Sigmoid colon (tissue), 4 donors: ENCODE data around the gene PNO1.

Experiments used
- EP300 ChIP-seq, 4 donors: sonication (generic); formaldehyde crosslinking; IDR thresholded peaks; one replicate each; pipeline ENCODE4 v1.6.1; 2017; ENCODE audit warnings: antibody characterized with exemption in 4 of 4
- POLR2A ChIP-seq, 2 donors: fragments of 450-650 bp; IDR thresholded peaks; one replicate each; pipeline ENCODE4 v1.6.1; 2016; ENCODE audit warnings: antibody characterized with exemption in 2 of 2, mild to moderate bottlenecking in 2 of 2, moderate library complexity in 2 of 2
- POLR2AphosphoS5 ChIP-seq, 4 donors: sonication (generic); formaldehyde crosslinking; IDR thresholded peaks; one replicate each; pipeline ENCODE4 v1.6.1; 2017; ENCODE audit warnings: antibody characterized with exemption in 4 of 4
- TF ChIP-seq, protein P1 (sequence below), 4 experiments: fragments of 450-650 bp in 3 of 4; fragments of 200-600 bp in 1 of 4; IDR thresholded peaks; one replicate each; pipeline ENCODE4 v1.5.1; 2016 to 2019; ENCODE audit warnings: antibody characterized with exemption in 4 of 4, mild to moderate bottlenecking in 3 of 4, moderate library complexity in 2 of 4

DNA sequence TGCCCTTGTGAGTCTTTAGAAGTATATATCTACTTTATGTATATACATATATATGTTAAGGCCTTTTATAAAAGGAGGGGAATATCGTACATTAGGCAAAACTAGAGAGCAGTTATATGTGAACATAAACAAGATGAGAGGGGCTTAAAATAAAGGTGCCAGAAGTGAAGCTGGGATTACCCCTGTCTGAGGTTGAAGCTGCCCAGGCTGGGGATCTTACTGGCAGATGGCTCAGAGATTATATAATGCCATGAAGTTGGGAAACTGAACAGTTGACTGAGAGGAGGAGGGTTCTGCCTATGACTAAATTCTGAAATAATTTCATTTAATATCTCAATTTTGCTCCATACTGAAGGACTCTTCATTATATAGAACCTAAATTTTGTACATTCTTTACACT is 6.0 kb downstream of the PNO1 start:
- TF ChIP-seq POLR2A (IDR thresholded peaks at IDR 0.05) (no peak), EP300 (IDR thresholded peaks at IDR 0.05) (no peak), POLR2AphosphoS5 (IDR thresholded peaks at IDR 0.05) (no peak)
- TF ChIP-seq, protein P1, sequence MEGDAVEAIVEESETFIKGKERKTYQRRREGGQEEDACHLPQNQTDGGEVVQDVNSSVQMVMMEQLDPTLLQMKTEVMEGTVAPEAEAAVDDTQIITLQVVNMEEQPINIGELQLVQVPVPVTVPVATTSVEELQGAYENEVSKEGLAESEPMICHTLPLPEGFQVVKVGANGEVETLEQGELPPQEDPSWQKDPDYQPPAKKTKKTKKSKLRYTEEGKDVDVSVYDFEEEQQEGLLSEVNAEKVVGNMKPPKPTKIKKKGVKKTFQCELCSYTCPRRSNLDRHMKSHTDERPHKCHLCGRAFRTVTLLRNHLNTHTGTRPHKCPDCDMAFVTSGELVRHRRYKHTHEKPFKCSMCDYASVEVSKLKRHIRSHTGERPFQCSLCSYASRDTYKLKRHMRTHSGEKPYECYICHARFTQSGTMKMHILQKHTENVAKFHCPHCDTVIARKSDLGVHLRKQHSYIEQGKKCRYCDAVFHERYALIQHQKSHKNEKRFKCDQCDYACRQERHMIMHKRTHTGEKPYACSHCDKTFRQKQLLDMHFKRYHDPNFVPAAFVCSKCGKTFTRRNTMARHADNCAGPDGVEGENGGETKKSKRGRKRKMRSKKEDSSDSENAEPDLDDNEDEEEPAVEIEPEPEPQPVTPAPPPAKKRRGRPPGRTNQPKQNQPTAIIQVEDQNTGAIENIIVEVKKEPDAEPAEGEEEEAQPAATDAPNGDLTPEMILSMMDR (IDR thresholded peaks at IDR 0.05): no peak
